Activated T-helper 1 cell treated with Interleukin-2 at 50 U/mL for 16 hours (primary cell): Measurements from ENCODE around the gene HELB.
"Not testable (repeated sequence)": the region's sequence is repeated elsewhere in the genome, so short reads cannot be mapped to it uniquely, and the experiment has no call there.

Experiments used
- DNase-seq: peaks from one replicate; pipeline ENCODE4 v3.0.0-alpha.2; 2020; ENCODE audit warnings: low read depth

HELB gene

DNA sequence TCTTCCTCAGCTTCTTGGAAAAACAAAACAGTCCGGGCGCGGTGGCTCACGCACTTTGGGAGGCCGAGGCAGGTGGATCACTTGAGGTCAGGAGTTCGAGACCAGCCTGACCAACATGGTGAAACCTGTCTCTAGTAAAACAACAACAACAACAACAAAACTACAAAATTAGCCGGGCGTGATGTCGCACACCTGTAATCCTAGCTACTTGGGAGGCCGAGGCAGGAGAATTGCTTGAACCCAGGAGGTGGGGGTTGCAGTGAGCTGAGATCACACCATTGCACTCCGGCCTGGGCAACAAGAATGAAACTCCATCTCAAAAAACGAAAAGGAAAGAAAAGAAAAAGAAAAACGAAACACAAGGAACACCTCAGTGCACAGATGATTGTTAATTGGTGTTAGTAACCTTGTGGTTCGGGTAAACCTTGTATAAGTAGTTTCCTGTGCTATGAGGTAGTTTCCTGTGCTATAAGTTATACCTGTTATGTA, 1.1 kb downstream of the HELB start:
- not testable (repeated sequence) for DNase-seq

DNA sequence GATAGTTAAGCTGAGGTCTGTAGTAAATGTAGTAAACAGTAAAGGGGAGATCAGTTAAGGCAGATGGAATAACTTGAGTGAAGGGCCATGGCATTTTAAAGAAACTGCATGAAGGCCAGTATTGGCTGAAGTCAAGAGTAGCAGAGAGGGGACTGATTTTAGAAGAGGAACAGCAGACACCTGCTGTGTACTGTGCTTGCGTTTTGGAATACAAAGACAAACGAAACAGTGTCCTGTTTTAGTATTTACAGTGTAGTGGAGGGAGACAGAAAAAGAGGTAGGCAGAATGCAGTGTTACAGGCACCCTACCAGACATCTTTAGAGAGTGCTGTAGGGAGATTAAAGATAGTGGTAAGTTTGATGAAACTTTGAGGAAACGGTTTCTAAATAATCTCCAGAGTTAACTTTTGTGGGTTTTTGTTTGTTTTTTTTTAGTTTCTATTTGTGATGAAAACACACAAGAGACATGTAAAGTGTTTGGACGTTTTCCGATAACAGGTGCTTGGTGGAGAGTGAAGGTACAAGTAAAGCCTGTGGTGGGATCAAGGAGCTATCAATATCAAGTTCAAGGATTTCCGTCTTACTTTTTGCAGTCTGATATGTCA, 2.1 kb downstream of the HELB start:
- DNase-seq: no peak

DNA sequence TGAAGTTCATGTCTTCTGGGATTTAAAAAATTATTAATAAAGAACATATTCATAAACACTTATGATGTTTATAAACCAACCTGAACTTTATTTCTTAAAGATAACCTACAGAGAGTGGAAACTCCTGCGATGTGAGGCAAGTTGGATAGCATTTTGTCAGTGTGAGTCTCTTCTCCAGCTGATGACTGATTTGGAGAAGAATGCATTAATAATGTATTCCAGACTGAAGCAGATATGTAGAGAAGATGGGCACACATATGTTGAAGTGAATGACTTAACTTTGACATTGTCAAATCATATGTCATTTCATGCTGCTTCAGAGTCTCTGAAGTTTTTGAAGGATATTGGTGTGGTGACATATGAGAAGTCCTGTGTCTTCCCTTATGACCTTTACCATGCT, 7.3 kb downstream of the HELB start:
- no peak for DNase-seq

DNA sequence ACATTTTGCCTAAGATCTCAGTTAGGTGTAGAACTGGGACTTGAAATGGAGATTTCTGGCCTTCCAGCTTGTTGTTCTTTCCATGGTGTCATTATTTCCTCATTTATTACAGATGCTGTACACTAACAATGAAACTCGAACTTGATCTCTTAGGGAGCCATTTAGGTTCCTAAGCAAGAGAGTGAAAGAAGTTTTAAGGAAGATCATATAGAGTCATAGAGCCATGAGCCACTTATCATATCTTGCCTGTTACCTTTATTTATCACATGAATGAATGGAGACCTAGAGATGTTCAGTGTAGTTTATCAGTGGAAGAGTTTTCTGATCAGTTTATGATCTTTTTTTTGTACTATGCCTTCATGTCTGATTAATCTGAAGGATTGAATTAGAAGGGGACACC, 9.9 kb downstream of the HELB start:
- no peak for DNase-seq

DNA sequence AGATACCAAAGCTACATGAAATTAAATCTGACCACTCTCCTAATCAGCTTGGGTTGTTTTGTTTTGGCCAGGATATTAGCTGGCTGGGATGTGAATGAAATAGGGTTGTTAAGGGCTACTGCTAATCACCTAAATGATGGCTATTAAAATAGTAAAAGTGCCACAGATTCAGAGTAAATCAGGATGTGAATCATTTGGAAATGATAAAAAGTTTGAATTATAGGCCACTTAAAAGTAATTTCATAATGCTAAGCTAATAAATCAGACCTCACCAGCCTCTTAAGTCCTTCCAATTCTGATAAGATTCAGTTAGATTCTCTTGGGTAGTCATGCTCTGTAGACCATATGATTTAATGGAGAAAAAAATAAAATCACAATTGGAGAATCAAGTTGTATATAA, 12.0 kb downstream of the HELB start:
- DNase-seq: no peak

DNA sequence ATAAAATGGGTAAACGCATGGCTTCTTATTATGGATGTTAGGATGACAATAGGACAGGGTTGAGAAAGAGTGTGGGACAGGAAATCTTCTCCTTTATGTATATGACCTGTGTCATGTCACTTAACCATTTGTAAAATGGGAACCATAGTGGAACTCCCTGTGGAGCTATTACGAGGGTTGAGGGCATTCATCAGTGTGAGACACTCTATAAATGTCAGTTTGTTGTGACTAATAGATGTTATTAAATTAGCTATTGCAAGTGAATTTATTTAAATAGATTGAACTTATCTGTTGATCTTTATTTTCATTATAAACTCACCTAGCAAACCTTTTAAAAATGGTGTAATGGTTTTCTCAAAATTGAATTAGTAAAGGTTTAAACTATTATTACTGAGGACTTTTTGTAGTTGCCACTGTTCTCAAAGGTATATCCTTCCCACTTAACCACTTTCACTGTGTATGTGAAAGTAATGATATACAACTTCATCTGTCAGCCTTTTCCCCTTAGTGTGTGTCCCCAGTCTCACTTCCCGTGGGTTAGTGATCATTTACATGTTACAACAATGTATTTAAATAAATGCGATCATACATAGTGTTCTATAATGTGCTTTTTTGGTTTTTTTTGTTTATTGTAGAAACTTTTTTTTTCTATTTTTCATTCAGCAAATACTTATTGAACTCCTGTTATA, 17.1 kb downstream of the HELB start:
- DNase-seq: no peak

DNA sequence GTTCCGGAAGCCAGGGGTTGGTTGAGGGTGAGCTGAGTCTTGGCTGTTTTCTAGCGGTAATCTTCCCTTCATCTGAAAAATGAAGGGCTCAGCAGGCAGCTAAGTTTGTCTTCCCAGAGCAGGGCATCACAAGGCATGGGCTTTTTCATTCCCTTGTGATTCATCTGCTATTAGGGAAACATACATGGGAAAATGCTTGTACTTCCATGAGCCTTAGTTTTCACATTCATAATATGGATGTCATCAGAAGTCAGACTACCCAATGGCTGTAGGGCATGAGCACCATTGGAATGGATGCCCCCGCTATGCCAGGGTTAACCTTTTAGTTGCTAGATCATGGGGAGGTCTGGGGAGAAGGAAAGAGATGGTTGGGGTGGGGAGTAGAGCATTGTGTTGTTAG, 18.7 kb downstream of the HELB start:
- no peak for DNase-seq

DNA sequence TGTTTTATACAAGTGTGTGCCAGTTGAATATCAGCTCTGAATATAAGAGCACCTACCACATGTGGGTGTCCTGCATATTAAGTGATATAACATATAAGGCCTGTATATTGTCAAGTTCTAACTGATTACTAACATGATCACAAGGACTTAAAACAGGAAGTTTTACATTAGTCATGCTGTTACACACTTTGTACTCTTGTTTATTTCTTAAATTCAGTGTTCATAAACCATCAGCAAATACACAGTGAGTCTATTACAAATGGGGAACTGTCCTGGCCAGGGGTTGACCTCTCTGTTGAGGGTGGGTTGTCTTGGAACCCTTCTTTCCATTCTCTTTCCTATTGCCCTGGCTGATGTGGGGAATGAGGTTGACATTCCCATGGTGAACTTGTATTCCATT, 19.1 kb downstream of the HELB start:
- DNase-seq: no peak

DNA sequence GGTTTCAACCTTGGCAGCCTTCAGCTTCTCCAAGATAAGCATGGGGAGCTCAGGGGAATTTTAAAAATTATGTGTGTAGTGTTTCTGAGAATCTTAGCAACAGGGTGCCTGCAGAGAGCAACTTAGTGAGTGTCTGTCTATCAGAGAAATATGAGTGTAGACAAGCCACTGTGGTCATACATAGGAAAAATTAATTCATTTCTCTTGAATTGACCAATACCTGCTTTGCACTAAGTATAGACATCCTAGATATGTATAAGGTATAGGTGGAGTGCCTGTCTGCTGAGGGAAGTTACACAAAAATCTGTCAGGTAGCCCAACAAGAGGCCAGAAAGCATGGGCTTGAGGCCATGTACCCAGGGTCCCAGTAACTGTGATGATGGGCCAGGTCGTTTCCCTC, 20.7 kb downstream of the HELB start:
- DNase-seq: no peak

DNA sequence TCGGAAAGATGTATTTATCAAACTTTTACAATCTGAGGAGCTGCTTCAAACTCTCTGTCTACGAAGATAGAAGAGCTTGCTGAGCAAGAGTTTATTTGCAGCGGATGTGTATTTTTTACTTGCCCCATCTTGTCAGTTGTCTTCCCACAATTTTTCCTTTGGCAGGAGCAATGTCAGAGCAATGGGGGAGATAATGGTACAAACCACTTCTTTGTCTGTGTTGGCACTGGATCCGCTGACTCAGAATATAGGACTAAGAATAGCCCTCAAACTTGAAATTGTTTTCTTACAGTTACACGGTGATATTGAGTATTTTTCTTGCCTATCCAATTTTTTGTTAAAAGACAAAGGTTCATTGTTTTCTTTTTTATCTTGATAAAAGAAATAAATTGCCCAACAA, 27.6 kb downstream of the HELB start:
- no peak for DNase-seq

DNA sequence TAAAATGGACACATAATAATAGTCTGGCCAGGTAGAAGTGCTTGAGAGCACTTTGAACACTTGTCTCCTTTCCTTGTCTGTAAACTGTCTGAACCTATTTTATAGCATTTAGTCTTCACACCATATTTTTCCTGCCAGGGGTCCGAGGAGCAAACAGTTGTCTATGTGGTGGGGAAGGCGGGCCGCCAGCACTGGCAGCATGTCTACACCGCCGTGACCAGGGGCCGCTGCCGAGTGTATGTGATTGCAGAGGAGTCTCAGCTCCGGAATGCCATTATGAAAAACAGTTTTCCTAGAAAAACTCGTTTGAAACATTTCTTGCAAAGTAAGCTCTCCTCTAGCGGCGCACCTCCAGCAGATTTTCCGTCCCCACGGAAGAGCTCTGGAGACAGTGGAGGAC, 28.7 kb downstream of the HELB start:
- DNase-seq: no peak

DNA sequence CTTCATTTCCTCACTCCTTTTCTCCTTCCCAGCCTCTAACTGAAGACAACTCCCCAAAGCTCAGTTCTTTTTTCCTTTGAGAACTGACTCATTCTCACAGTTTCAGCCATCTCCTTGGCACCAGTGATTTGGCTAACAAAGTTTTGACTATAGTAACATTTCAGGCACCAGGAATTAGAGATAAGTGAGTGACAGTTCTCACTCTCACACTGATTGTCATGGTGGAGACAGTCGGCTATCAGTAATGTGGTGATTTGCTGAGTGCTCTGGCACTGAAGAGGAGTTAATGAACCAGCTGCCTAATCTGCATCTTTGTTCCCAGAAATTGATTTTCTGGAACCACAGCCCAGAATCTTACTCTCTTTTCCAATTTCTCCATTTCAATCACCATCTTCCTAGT, 29.5 kb downstream of the HELB start:
- no peak for DNase-seq

DNA sequence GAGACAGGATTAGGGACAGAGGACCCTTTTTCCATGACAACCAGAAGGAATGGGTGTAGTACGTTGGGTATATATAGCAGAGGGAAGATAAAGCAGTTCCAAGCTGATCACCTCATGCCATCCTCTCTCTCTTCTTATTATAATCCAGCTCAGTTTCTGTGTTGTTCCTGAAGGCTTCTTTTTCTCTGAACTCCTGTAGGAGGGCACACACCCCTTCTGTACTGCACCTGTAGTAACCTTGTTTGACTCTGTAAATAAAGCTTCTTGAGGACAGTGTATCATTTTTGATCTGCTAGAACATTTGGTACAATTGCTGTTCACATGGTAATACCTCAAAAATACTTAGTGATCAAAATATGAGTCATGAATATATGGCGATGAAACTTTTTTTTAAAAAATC, 33.5 kb downstream of the HELB start:
- DNase-seq: no peak

DNA sequence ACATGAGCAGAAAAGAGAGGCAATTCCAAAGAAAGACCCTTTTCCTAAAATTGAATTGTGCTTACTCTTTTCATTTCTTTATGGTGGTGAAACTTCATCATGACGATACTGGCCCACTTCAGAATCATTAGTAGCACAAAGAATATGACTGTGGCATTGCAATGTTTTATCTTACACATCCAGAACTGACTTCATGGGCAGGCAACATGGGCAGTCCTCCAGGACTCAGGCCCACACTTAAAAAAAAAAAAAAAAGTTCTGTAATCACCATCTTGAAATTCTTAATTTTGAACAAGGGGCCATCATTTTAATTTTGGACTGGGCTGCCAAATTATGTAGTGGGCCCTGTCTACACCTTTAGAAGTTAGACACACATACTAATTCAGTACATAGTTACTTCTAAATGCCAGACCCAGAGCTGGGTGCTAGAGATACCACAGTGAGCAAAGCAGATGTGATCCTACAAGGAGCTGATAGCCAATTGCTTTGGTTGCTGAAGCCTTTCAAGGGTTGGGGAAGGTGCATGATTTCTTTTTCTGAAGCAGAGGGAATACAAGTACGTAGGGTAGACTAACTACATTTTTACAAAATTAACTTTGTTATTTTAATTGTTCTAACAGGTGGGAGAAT, 35.2 kb downstream of the HELB start:
- DNase-seq: no peak

DNA sequence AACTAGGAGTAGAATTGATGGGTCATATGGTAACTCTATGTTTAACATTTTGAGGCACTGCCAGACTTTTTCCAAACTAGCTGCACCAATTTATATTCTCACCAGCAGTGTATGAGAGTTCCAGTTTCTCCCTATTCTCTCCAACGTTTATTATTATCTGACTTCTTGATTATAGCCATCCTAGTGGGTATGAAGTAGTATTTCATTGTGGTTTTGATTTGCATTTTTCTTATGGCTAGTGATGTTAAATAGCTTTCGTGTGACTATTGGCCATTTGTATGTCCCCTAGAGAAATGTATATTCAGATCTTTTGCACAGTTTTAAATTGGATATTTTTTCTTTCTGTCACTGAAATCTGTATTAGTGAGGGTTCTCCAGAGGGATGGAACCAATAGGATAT, 37.8 kb downstream of the HELB start:
- DNase-seq: no peak

DNA sequence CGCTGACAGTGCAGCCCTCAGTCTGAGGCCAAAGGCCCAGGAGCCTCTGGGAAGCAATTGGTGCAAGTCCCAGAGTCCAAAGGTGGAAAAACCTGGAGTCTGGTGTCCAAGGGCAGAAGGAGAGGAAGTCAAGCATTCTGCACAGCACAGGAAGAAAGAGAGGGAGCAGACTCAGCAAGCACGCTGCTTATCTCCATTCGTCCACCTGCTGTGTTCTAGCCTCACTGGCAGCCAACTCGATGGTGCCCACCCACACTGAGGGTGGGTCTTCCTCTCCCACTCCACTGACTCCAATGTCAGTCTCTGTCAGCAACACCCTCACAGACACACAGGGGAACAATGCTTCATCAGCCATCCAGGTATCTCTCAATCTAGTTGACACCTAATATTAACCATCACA, 38.8 kb downstream of the HELB start:
- no peak for DNase-seq

DNA sequence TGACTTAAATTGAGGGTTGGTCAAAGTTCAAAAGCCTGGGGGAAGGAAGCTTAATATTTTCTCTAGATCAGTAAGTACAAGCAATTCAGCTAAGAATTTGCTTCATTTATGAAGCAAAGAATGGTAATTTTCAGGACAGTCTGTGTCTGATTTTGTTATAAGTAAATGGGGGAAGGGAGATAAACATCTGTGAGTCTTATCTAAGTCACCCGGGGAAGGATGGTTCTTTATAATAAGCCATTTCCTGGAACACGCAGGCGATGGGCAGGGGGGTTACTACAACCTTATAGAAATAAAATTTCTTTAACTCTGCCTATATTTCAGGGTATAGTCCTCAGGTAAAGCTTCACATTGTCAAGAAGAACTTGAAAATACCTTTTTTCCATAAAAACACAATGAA, 42.9 kb downstream of the HELB start:
- DNase-seq: no peak

DNA sequence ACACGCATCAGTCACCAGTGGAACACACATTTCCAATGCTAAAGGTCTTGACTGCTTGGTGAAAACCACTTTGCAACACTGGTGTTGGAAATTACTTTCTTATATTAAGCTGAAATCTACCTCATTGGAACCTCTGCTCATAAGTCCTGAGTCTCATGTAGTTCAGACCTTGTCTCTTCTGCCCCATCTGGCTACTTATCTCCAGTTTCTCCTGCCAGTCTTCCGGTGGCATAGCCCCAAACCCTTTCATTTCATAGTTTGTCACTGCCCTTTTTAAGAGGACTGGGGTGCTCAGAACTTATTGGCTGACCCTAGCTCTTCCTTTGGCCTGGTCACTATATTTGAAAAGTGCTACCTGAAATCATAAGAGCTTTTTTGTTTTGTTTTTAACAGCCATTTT, 43.7 kb downstream of the HELB start:
- no peak for DNase-seq

DNA sequence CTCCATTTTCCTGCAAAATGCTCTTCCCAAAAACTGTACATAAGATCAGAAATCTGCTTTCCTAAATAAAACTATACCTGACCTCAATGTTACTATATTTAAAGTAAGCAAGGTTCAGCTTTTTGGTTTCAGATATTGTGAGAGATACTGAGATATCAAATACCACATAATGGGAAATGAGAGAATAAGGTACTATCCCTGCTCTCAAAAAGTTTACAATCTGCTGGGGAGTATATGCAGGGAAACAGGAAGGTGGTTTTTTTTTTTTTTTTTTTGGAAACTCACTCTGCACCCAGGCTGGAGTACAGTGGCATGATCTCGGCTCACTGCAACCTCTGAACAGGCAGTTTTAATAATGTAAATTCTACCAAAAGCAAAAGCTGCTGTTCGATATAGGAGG, 49.0 kb downstream of the HELB start:
- no peak for DNase-seq

DNA sequence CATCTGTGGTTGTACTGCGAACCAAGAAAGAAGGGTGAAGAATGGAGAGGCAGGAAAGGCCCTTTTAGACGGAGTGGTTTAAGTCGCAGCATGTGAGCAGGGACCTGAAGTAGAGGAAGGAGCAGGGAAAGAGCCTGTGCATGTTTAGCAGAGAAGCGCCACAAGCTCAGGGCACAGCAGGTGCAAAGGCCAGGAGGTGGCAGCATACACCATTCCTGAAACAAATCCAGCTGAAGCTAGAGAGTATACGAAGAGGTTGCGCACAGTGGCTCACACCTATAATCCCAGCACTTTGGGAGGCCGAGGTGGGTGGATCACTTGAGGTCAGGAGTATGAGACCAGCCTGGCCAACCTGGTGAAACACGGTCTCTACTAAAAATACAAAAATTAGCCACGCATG, 49.9 kb downstream of the HELB start:
- no peak for DNase-seq

DNA sequence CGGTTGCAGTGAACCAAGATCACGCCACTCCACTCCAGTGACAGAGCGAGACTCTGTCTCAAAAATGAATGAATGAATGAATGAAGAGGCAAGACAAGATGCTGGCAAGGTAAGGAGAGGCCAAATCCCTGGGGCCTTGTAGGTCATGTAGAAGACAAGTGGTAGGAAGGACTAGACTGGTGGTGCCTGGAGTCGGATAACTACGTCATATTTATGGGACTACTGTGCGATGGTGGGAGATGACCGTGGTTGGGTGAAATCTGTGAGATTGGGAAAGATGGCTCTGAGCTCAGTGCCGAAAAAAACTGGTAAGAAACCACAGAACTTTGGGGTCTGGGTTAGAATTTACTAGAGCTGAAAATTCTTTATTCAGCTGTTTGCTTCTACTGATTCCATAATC, 50.6 kb downstream of the HELB start:
- no peak for DNase-seq

DNA sequence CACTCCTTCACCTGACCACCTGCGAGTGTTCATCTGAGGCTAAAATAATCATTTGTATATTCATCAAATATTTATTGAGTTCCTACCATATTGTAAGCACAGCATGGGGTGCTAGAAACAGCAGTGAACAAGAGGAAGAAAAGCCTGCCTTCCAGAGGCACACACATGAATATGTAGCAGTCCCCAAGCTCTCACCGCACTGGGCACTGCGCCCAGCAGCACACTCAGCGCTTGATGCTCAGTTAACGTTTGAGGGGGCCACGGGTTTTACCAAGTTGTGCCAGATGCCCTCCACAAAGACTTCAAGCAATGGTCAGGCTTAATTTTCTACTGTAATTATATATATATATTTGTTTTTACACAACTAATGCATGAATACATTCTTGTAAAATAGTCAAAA, 52.0 kb downstream of the HELB start:
- DNase-seq: no peak

DNA sequence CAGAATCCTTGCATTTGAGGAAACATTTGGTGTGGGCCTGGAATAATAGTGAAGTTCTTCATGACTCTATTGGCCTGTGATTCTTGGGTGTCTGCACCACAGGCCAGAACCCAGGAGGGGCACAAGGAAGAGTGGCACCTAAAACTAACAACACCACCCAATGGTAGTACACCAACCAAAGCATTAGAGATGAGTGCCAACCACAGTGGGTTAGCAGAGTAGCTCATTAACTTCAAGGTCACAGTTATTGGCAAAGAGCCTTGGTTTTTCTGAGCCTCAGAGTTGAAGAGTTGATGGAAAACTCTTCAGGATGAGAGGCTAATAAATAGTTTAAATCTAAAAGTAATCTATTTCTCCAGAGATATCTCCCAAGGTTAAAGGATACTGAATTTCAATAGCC, 57.0 kb downstream of the HELB start:
- DNase-seq: no peak

DNA sequence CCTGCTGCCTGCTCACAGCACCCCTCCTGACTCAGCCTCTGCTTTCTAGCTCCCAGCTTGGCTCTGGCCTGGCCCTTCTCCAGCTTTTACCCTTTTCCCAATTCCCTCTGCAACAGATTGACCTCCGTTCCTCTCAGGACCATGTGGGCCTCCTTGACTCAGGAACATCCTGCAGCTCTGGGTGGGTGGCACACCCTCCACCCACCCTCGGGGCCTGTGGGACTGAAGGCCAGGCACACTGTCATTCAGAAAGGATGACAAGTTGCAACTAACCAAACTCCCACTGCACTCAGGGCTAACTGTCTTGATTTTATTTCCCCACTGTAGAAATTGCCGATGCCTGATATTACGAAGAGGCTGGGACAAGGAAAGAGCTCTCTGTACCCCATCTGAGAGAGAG, 59.4 kb downstream of the HELB start:
- DNase-seq: no peak
